Uterus (tissue), 2 donors: Measurements from ENCODE around the gene TMC3.

Experiments
- CTCF ChIP-seq, 4 experiments: fragments of 200-600 bp in 2 of 4; fragments of 450-650 bp in 2 of 4; sonication (generic) in 2 of 4; IDR thresholded peaks; one replicate each; pipeline ENCODE4 v1.5.1; 2016 to 2019; ENCODE audit warnings: antibody characterized with exemption in 4 of 4, mild to moderate bottlenecking in 2 of 4, moderate library complexity in 1 of 4
- POLR2A ChIP-seq, 2 donors: fragments of 450-650 bp; IDR thresholded peaks; one replicate each; pipeline ENCODE4 v1.6.1; 2016; ENCODE audit warnings: antibody characterized with exemption in 2 of 2, mild to moderate bottlenecking in 1 of 2, moderate library complexity in 1 of 2

- no peak for TF ChIP-seq CTCF (IDR thresholded peaks at IDR 0.05)
- no peak for TF ChIP-seq POLR2A (IDR thresholded peaks at IDR 0.05)
Observed at GRCh38 chr15:81285461-81285860, 88.6 kb downstream of the TMC3 start.
